ENCODE results near the gene UCHL5.

- TF ChIP-seq EP300 (IDR thresholded peaks at IDR 0.05; ENCODE audit: low read depth in 2 of 2, low read length in 2 of 2) (peak in 1 of 2 experiments; percentile 34; a peak in 1 of 4 replicates), EP300 (CRISPR knock-in tag; IDR thresholded peaks at IDR 0.05; ENCODE audit: borderline replicate concordance) (no peak), ESRRA (CRISPR knock-in tag; IDR thresholded peaks at IDR 0.05; ENCODE audit: low read depth) (no peak), ZNF101 (CRISPR knock-in tag; IDR thresholded peaks at IDR 0.05; ENCODE audit: borderline replicate concordance, low read depth) (no peak), HNF4A (CRISPR knock-in tag; IDR thresholded peaks at IDR 0.05) (no peak), NR1H2 (CRISPR knock-in tag; IDR thresholded peaks at IDR 0.05; ENCODE audit: borderline replicate concordance, low read depth) (no peak), HNRNPH1 (optimal IDR thresholded peaks at IDR 0.05; ENCODE audit: low read depth, low read length) (no peak), FOXK1 (CRISPR knock-in tag; IDR thresholded peaks at IDR 0.05; ENCODE audit: borderline replicate concordance, low read depth) (no peak), KDM5A (IDR thresholded peaks at IDR 0.05; ENCODE audit: borderline replicate concordance, low read length) (no peak)
Observed at GRCh38 chr1:193036337-193037047, 22.7 kb downstream of the UCHL5 start.

Data from HepG2 (cell line).